Left lung (tissue), 10 donors: ENCODE data around the gene SP6. TPM values are rescaled to one million over a fixed set of nuclear protein-coding genes. Genes with fewer than 3 reads are reported as not detected.

Experiments
- ATAC-seq: fragments of 200-7000 bp; cut with Tn5 transposase; one replicate; pipeline ENCODE4 v1.9.1; 2020; ENCODE audit warnings: moderate library complexity
- DNase-seq, 4 donors: peaks; one replicate each; pipeline ENCODE4 v3.0.0-alpha.2; 2013 to 2020
- H3K27ac ChIP-seq, 2 donors: fragments of 200-600 bp; sonication (generic) in 1 of 2; one replicate each; pipeline versions ENCODE4 v1.5.0 to v1.8.0; 2020 to 2021
- H3K27me3 ChIP-seq, 2 donors: fragments of 200-600 bp; sonication (generic) in 1 of 2; one replicate each; pipeline versions ENCODE4 v1.5.0 to v1.8.0; 2020 to 2021
- H3K36me3 ChIP-seq, 2 donors: fragments of 200-600 bp; sonication (generic) in 1 of 2; one replicate each; pipeline versions ENCODE4 v1.5.0 to v1.8.0; 2020 to 2021
- H3K4me1 ChIP-seq, 2 donors: fragments of 200-600 bp; one replicate each; pipeline ENCODE4 v1.8.0; 2021
- H3K4me3 ChIP-seq, 2 donors: fragments of 200-600 bp; sonication (generic) in 1 of 2; one replicate each; pipeline versions ENCODE4 v1.5.0 to v1.8.0; 2020 to 2021; ENCODE audit warnings: mild to moderate bottlenecking in 1 of 2
- H3K9me3 ChIP-seq, 2 donors: fragments of 200-600 bp; sonication (generic) in 1 of 2; one replicate each; pipeline versions ENCODE4 v1.5.0 to v1.8.0; 2020 to 2021
- intact Hi-C, 2 donors: fragments of 100-400 bp; cut with DNase I; formaldehyde crosslinking; loops; one replicate each; pipeline versions ENCODE4 v1.11.2 to v1.14.2; 2022
- polyA plus RNA-seq, 6 donors: library from polyadenylated mRNA; unstranded; fragments of 120-200 nt; gene quantifications; one replicate each; pipeline ENCODE4 v1.2.1, GENCODE V29; 2013; ENCODE audit not compliant: insufficient read length in 6 of 6
- total RNA-seq, 2 donors: library from RNA; stranded (reverse); fragmentation: NEBNext Ultra II Directional; extraction: Animal tissue kit (Norgen Biotek cat#: 25700); gene quantifications; one replicate each; pipeline ENCODE4 v1.2.1, GENCODE V29; 2021
- TF ChIP-seq, protein P1 (sequence below), 2 donors: fragments of 200-600 bp; sonication (generic) in 1 of 2; IDR thresholded peaks; one replicate each; pipeline versions ENCODE4 v1.5.0 to v1.8.0; 2021; ENCODE audit warnings: antibody characterized with exemption in 2 of 2
- donor health status: DM: no; HTN: yes; CAD: no.
- donor health status: DM: no; HTN: no; CAD: no.

SP6 gene
- total and polyA plus RNA-seq, 8 donors: 0.79 to 6.7 (median 4.5) TPM

DNA sequence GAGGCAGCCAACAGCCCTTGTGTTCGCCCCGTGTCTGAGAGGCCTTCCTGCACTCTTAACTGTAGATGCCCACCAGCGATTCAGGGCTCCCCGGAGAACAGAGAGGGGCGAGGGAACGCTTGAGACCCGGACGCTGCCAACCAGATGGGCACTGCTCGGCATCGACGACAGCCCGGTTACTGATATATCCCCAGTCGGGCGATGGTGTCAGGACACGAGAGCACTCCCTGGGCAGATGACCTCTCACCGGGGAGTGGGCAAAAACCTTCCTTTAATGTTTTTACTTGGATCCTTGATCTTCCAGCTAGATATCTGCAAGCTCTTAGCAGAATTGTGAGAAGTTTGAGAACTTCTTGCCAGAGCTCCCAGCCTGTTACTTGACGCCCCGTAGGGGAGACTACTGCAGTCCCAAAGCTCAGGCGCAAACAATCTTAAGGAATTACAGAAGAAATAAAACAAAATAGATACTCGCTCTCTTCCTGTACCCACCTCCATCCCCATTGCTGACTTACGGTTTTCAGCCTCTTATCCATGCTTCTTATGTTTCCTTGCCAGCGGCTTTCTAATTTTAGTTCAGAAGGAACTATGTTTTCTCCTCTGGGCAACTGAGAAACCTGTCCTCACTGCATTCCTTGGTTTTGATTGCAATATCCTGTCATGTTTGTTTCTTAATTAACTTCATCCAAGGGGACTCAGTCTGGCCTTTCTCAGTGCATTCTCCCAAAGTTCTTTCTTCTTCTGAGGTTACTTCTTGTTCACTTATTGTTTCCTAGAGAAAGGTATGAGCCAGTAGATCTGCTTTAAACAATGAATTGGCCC lies 45.9 kb upstream of the SP6 start:
- intact Hi-C loops: no loop called here
- TF ChIP-seq, protein P1, sequence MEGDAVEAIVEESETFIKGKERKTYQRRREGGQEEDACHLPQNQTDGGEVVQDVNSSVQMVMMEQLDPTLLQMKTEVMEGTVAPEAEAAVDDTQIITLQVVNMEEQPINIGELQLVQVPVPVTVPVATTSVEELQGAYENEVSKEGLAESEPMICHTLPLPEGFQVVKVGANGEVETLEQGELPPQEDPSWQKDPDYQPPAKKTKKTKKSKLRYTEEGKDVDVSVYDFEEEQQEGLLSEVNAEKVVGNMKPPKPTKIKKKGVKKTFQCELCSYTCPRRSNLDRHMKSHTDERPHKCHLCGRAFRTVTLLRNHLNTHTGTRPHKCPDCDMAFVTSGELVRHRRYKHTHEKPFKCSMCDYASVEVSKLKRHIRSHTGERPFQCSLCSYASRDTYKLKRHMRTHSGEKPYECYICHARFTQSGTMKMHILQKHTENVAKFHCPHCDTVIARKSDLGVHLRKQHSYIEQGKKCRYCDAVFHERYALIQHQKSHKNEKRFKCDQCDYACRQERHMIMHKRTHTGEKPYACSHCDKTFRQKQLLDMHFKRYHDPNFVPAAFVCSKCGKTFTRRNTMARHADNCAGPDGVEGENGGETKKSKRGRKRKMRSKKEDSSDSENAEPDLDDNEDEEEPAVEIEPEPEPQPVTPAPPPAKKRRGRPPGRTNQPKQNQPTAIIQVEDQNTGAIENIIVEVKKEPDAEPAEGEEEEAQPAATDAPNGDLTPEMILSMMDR (IDR thresholded peaks at IDR 0.05): no peak
- Histone ChIP-seq H3K27me3 (no peaks in the 10 kb centered on the region), H3K4me3 (peak overlapping the region; percentile 86 to 90), H3K9me3 (no peaks in the 10 kb centered on the region), H3K27ac (peak overlapping the region; percentile 95 to 97), H3K36me3 (peaks cover 0 to 15% of the 10 kb centered on the region in 2 donors), H3K4me1 (peaks cover 13 to 55% of the 10 kb centered on the region in 2 donors)
- DNase-seq: no peak
- no peak for ATAC-seq

DNA sequence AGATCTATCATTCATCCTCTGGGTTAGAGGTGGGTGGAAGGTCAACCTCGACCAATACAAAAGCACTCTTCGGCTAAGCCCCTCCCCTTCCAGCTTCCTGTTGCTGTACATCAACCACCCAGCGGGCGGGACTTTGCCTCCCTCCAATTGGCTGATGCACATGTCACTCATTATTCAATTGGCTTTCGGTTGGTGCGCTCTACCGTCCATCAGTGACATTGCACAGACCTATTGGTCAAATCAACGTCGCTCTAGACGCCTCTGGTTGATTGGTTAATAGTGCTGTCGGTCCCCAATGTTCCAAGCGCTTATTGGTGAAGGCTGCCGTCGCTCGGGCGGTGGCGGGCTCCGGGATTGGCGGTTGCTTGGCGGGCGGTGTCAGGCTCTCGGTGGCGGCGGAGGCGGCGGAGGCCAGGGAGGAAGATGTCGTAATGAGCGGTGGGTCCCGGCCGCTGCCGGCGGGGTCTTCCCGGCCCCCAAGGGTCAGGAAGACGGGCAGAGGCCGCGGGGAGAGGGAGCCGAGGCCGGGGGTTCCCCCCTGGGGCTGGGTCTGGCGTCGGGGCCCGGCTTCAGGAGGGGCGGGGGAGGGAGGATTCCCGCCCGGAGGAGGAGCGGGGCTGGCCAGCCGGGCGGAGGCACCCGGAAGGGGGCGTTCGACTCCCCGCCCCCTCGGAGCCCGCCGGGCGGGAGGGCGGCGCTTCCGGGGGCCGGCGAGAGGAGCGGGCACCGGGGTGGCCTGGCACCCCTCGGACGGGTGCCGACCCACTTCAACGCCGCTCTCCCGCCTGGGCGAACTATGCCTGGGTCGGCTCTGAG lies 45.1 kb upstream of the SP6 start, which contains the start of gene SP2:
Gene SP2, plus strand, starts transcription at position 381 of the 816 bp plus-strand sequence. Its CDS starts 51 bp downstream, at position 432.
- ATAC-seq: peak; percentile 93
- intact Hi-C loops: no loop called here
- H3K9me3 ChIP-seq: no peaks in the 10 kb centered on the region

DNA sequence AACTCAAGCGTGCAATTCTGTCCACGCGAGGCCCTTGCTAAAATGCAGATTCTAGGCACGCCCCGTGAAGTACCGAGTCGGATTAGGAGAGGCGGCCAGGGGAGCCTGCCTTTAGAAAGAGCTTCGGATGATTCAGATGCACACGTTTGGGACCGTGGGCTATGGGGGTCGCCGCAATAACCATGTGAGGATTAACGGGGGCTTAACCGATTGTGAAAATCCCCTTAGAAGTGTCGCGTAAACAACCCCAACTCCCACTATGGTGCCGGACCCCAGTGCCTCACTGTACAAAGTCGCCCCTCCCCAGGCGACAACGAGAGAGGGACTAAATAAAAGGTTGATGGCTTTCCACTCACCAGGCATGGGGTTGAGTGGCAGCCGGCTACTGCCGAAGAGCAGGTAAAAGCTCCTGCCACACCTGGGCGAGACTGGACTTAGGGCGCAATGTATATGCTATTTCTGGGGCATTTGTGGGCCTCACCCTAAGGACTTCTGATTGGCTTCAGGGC lies 44.4 kb upstream of the SP6 start:
- Histone ChIP-seq H3K27me3 (no peaks in the 10 kb centered on the region), H3K4me3 (peak overlapping the region; percentile 57 to 86), H3K27ac (peak overlapping the region; percentile 89 to 97), H3K9me3 (no peaks in the 10 kb centered on the region), H3K36me3 (peaks cover 0 to 15% of the 10 kb centered on the region in 2 donors), H3K4me1 (peaks cover 13 to 48% of the 10 kb centered on the region in 2 donors)
- peak; percentile 14 for ATAC-seq
- intact Hi-C loops: no loop called here
- TF ChIP-seq, protein P1 (IDR thresholded peaks at IDR 0.05): no peak
- DNase-seq: peak in 1 of 4 donors; percentile 55

More for the DNA sequence above, 45.1 kb upstream of the SP6 start, which contains the start of gene SP2:
- Histone ChIP-seq H3K4me1 (peaks cover 13 to 53% of the 10 kb centered on the region in 2 donors), H3K4me3 (peak within 1 kb of the TSS; percentile 86 to 90), H3K36me3 (peaks cover 0 to 15% of the 10 kb centered on the region in 2 donors), H3K27ac (peak within 1 kb of the TSS; percentile 95 to 97), H3K27me3 (no peaks in the 10 kb centered on the region)
- TF ChIP-seq, protein P1 (IDR thresholded peaks at IDR 0.05): peak in 1 of 2 donors; percentile 28
- peak; percentile 95 to 100 (median 99) for DNase-seq

DNA sequence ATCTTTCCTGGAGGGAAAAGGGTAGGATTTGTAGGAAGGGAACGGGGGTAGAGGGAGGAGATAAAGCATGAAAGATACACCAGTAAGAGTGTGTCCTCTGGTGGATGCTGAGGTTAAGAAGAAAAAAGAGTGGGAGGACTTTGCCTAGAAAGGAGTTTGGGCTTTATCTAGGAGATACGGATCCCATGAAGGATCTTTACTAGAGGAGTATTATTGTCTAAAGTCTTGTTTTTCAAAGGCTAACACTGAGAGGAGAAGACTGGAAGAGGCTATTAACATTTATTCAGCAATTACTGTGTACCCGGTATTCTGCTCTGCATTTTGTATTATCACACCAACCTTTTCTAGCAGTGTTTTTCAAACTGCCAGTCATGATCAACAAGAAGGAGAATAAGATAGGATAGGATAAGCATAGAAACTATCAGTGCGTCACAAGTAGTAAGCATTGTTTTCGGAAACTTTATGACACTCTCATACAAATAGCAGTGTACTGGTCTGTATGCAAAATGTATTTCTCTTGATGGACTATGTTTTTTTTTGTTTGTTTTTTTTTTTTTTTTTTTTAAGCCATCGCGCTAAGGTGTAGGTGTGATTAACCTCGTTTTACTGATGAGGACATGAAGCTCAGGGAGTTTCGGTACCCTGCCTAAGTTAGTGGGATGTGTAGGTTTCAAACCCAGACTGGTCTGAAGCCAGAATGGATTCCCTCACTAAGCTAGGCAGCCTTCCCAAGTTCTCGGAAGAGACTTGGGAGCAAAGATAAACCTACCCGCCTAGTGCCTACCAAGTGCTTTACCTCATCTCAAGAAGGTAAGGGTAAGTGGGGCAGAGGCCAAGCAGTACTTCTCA lies 43.8 kb upstream of the SP6 start:
- Histone ChIP-seq H3K4me1 (peaks cover 13 to 48% of the 10 kb centered on the region in 2 donors), H3K27me3 (no peaks in the 10 kb centered on the region), H3K36me3 (peaks cover 0 to 14% of the 10 kb centered on the region in 2 donors), H3K9me3 (no peaks in the 10 kb centered on the region), H3K4me3 (peak overlapping the region; percentile 57 to 86), H3K27ac (peak overlapping the region; percentile 89 to 97)
- DNase-seq: no peak
- no peak for ATAC-seq
- TF ChIP-seq, protein P1 (IDR thresholded peaks at IDR 0.05): no peak
- intact Hi-C loops: no loop called here
